Neural cell (in vitro differentiated cells): ENCODE measurements around the gene LIN9. TPM values are rescaled to one million over a fixed set of nuclear protein-coding genes. Genes with fewer than 3 reads are reported as not detected.

Experiments
- H2AFZ ChIP-seq: fragments of 200-600, 300-800 bp; sonication (generic), shearing (Covaris generic); 2 replicates; pipeline ENCODE4 v1.6.0; 2014; ENCODE audit warnings: low read depth, mild to moderate bottlenecking, antibody characterized with exemption, low read length, moderate library complexity
- H3F3A ChIP-seq: fragments of 200-600 bp; shearing (Covaris generic); 2 replicates; pipeline ENCODE4 v1.6.1; 2016; ENCODE audit warnings: mild to moderate bottlenecking, moderate library complexity, mixed read lengths, antibody characterized with exemption, low read length; ENCODE audit not compliant: insufficient read depth, poor library complexity, severe bottlenecking
- H3K27ac ChIP-seq: fragments of 200-600, 300-800 bp; sonication (generic), shearing (Covaris generic); 2 replicates; pipeline ENCODE4 v1.5.1; 2014; ENCODE audit warnings: mild to moderate bottlenecking, low read length, moderate library complexity
- H3K27me3 ChIP-seq: fragments of 300-800, 200-600 bp; sonication (generic), shearing (Covaris generic); 2 replicates; pipeline ENCODE4 v1.6.0; 2014; ENCODE audit warnings: mild to moderate bottlenecking, low read depth, low read length, moderate library complexity; ENCODE audit not compliant: insufficient read depth
- H3K36me3 ChIP-seq: fragments of 300-800, 200-600 bp; sonication (generic), shearing (Covaris generic); 2 replicates; pipeline ENCODE4 v1.5.1; 2014; ENCODE audit warnings: mild to moderate bottlenecking, antibody characterized with exemption, low read length, moderate library complexity; ENCODE audit not compliant: insufficient read depth
- H3K4me2 ChIP-seq: fragments of 300-800, 200-600 bp; sonication (generic), shearing (Covaris generic); 2 replicates; pipeline ENCODE4 v1.6.0; 2014; ENCODE audit warnings: mild to moderate bottlenecking, low read length
- H3K4me3 ChIP-seq: fragments of 300-800, 200-600 bp; sonication (generic), shearing (Covaris generic); 2 replicates; pipeline ENCODE4 v1.5.1; 2014; ENCODE audit warnings: mild to moderate bottlenecking, low read length, moderate library complexity
- H3K79me2 ChIP-seq: fragments of 200-600 bp; shearing (Covaris generic); replicated peaks from 2 replicates; pipeline ENCODE4 v1.6.0; 2014; ENCODE audit warnings: mild to moderate bottlenecking, low read length, moderate library complexity; ENCODE audit not compliant: insufficient read depth
- H3K9ac ChIP-seq: fragments of 300-800, 200-600 bp; sonication (generic), shearing (Covaris generic); 2 replicates; pipeline ENCODE4 v1.6.1; 2016; ENCODE audit warnings: mild to moderate bottlenecking, low read length, mixed read lengths
- H3K9me2 ChIP-seq: fragments of 200-600 bp; shearing (Covaris generic); 2 replicates; pipeline ENCODE4 v1.6.1; 2016; ENCODE audit warnings: mild to moderate bottlenecking, low read length, mixed read lengths; ENCODE audit not compliant: insufficient read depth
- H3K9me3 ChIP-seq: fragments of 200-600, 300-800 bp; sonication (generic), shearing (Covaris generic); 2 replicates; pipeline ENCODE4 v1.6.1; 2016; ENCODE audit warnings: mild to moderate bottlenecking, mixed run types, low read length, moderate library complexity, mixed read lengths
- H4K20me1 ChIP-seq: fragments of 200-600 bp; shearing (Covaris generic); 2 replicates; pipeline ENCODE4 v1.6.1; 2016; ENCODE audit warnings: mild to moderate bottlenecking, mixed run types; ENCODE audit not compliant: insufficient read depth
- EP300 ChIP-seq: fragments of 450-650 bp; conservative IDR thresholded peaks from 2 replicates; pipeline ENCODE4 v1.6.1; 2014; ENCODE audit warnings: antibody characterized with exemption, mild to moderate bottlenecking, moderate library complexity; ENCODE audit not compliant: poor library complexity, severe bottlenecking
- EZH2 ChIP-seq: fragments of 200-600, 300-800 bp; shearing (Covaris generic), sonication (generic); IDR thresholded peaks from 2 replicates; pipeline ENCODE4 v1.6.1; 2014; ENCODE audit warnings: antibody characterized with exemption, low read length, borderline replicate concordance, mild to moderate bottlenecking; ENCODE audit not compliant: insufficient read depth, poor library complexity, severe bottlenecking
- MXI1 ChIP-seq: fragments of 450-650 bp; conservative IDR thresholded peaks from 2 replicates; pipeline ENCODE4 v1.6.1; 2014; ENCODE audit warnings: antibody characterized with exemption, mild to moderate bottlenecking; ENCODE audit not compliant: poor library complexity, severe bottlenecking
- POLR2AphosphoS5 ChIP-seq: IDR thresholded peaks from 2 replicates; pipeline ENCODE4 v1.6.1; 2012
- RAD21 ChIP-seq: fragments of 450-650 bp; conservative IDR thresholded peaks from 2 replicates; pipeline ENCODE4 v1.6.1; 2014; ENCODE audit warnings: antibody characterized with exemption, mild to moderate bottlenecking, moderate library complexity
- REST ChIP-seq: IDR thresholded peaks from 2 replicates; pipeline ENCODE4 v1.6.1; 2012; ENCODE audit warnings: borderline replicate concordance
- SMC3 ChIP-seq: fragments of 450-650 bp; conservative IDR thresholded peaks from 2 replicates; pipeline ENCODE4 v1.6.1; 2014; ENCODE audit warnings: antibody characterized with exemption, mild to moderate bottlenecking, moderate library complexity; ENCODE audit not compliant: poor library complexity
- TAF1 ChIP-seq: IDR thresholded peaks from 2 replicates; pipeline ENCODE4 v1.6.1; 2012; ENCODE audit warnings: low read depth
- polyA plus RNA-seq: library from polyadenylated mRNA; depleted of rRNA; stranded (reverse); fragments of >200 nt; gene quantifications from 2 replicates; pipeline ENCODE4 v1.2.3, GENCODE V29; 2014
- TF ChIP-seq, protein P1 (sequence below): fragments of 450-650 bp; IDR thresholded peaks from 2 replicates; pipeline ENCODE4 v1.5.1; 2014; ENCODE audit warnings: antibody characterized with exemption, mild to moderate bottlenecking, moderate library complexity; ENCODE audit not compliant: poor library complexity, severe bottlenecking

The LIN9 gene
- polyA plus RNA-seq, 1 donor from 2014 or later = 11.9 TPM

- Histone ChIP-seq H3F3A (no peaks in the 10 kb centered on the region), H4K20me1 (no peaks in the 10 kb centered on the region), H2AFZ (no peak overlapping the region), H3K27me3 (no peaks in the 10 kb centered on the region), H3K9me3 (no peaks in the 10 kb centered on the region), H3K27ac (no peak overlapping the region), H3K36me3 (no peaks in the 10 kb centered on the region), H3K9ac (no peak overlapping the region), H3K9me2 (no peaks in the 10 kb centered on the region), H3K4me3 (no peak overlapping the region), H3K4me2 (no peak overlapping the region), H3K79me2 (no peaks in the 10 kb centered on the region)
- TF ChIP-seq POLR2AphosphoS5 = no peak
- TF ChIP-seq RAD21 = no peak
- TF ChIP-seq REST = no peak
- no peak for TF ChIP-seq MXI1
- no peak for TF ChIP-seq EZH2
- no peak for TF ChIP-seq EP300
- TF ChIP-seq, protein P1, sequence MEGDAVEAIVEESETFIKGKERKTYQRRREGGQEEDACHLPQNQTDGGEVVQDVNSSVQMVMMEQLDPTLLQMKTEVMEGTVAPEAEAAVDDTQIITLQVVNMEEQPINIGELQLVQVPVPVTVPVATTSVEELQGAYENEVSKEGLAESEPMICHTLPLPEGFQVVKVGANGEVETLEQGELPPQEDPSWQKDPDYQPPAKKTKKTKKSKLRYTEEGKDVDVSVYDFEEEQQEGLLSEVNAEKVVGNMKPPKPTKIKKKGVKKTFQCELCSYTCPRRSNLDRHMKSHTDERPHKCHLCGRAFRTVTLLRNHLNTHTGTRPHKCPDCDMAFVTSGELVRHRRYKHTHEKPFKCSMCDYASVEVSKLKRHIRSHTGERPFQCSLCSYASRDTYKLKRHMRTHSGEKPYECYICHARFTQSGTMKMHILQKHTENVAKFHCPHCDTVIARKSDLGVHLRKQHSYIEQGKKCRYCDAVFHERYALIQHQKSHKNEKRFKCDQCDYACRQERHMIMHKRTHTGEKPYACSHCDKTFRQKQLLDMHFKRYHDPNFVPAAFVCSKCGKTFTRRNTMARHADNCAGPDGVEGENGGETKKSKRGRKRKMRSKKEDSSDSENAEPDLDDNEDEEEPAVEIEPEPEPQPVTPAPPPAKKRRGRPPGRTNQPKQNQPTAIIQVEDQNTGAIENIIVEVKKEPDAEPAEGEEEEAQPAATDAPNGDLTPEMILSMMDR = no peak
- TF ChIP-seq SMC3 = no peak
- no peak for TF ChIP-seq TAF1
These were observed 16.2 kb upstream of the LIN9 start for GRCh38 chr1:226325178-226325577.

DNA sequence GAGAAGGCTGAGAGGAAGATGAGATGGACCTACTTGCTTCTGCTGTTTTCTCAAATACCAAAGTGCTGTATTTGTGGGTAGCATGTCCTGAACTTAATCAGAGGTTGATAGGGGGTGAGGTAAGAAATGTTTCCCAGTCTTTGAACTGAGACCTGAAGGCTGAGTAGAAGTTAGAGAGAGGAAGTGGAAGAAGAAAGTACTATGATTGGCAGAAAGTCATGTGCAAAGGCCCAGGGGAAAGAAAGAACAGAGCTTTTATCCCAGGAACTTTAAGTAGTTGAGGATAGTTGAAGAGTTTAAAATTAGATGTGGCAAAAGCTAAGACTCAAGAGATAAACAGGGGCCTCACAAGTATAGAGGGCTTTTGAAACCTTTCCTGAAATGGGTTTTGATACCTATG lies 15.5 kb upstream of the LIN9 start:
- Histone ChIP-seq H3K79me2 (no peaks in the 10 kb centered on the region), H3K36me3 (no peaks in the 10 kb centered on the region), H3K9me2 (no peaks in the 10 kb centered on the region), H3K9ac (no peak overlapping the region), H3K27ac (no peak overlapping the region), H3F3A (no peaks in the 10 kb centered on the region), H2AFZ (no peak overlapping the region), H4K20me1 (no peaks in the 10 kb centered on the region), H3K27me3 (no peaks in the 10 kb centered on the region), H3K9me3 (no peaks in the 10 kb centered on the region), H3K4me2 (no peak overlapping the region), H3K4me3 (no peak overlapping the region)
- no peak for TF ChIP-seq SMC3
- TF ChIP-seq TAF1 = no peak
- TF ChIP-seq EZH2 = no peak
- no peak for TF ChIP-seq POLR2AphosphoS5
- no peak for TF ChIP-seq EP300
- no peak for TF ChIP-seq RAD21
- TF ChIP-seq, protein P1 = no peak
- no peak for TF ChIP-seq REST
- TF ChIP-seq MXI1 = no peak
